Mesenchymal stem cell (in vitro differentiated cells and primary cell): ENCODE data around the gene NLRP6.
"Not testable (repeated sequence)": the region's sequence is repeated elsewhere in the genome, so short reads cannot be mapped to it uniquely, and the experiment has no call there.

ENCODE experiments used
- DNase-seq: peaks from one replicate; pipeline ENCODE4 v3.0.0-alpha.2; 2013
- H2AFZ ChIP-seq: one replicate; pipeline ENCODE4 v1.6.1; 2013; ENCODE audit warnings: low read depth, mild to moderate bottlenecking, control low read depth, inconsistent platforms, low read length, moderate library complexity
- H2AK5ac ChIP-seq: 2 replicates; pipeline ENCODE4 v1.6.1; 2013; ENCODE audit warnings: low read length, moderate library complexity, mild to moderate bottlenecking, inconsistent platforms; ENCODE audit not compliant: severe bottlenecking
- H2BK120ac ChIP-seq: one replicate; pipeline ENCODE4 v1.6.1; 2013; ENCODE audit warnings: low read depth, mild to moderate bottlenecking, inconsistent platforms, low read length, moderate library complexity
- H2BK12ac ChIP-seq, 2 experiments: one replicate each; pipeline ENCODE4 v1.6.1; 2013; ENCODE audit warnings: inconsistent platforms in 2 of 2, low read length in 2 of 2, mild to moderate bottlenecking in 2 of 2, moderate library complexity in 2 of 2, control low read depth in 1 of 2
- H2BK15ac ChIP-seq: one replicate; pipeline ENCODE4 v1.6.1; 2013; ENCODE audit warnings: mild to moderate bottlenecking, low read depth, inconsistent platforms; ENCODE audit not compliant: poor library complexity, severe bottlenecking
- H2BK5ac ChIP-seq: 2 replicates; pipeline ENCODE4 v1.6.1; 2013; ENCODE audit warnings: low read depth, mild to moderate bottlenecking, low read length, control low read depth, inconsistent platforms; ENCODE audit not compliant: poor library complexity, severe bottlenecking
- H3K14ac ChIP-seq, 2 experiments: one replicate each; pipeline ENCODE4 v1.6.1; 2013; ENCODE audit warnings: inconsistent platforms in 2 of 2, low read length in 2 of 2, control low read depth in 1 of 2, mild to moderate bottlenecking in 1 of 2, moderate library complexity in 1 of 2
- H3K18ac ChIP-seq, 2 experiments: one replicate each; pipeline ENCODE4 v1.6.1; 2013; ENCODE audit warnings: inconsistent platforms in 2 of 2, low read length in 2 of 2, control low read depth in 1 of 2, low read depth in 1 of 2, mild to moderate bottlenecking in 1 of 2
- H3K23ac ChIP-seq, 2 experiments: one replicate each; pipeline ENCODE4 v1.6.1; 2013; ENCODE audit warnings: inconsistent platforms in 2 of 2, low read length in 2 of 2, mild to moderate bottlenecking in 2 of 2, moderate library complexity in 2 of 2, control low read depth in 1 of 2
- H3K27ac ChIP-seq: 2 replicates; pipeline ENCODE4 v1.5.1; 2013; ENCODE audit warnings: mild to moderate bottlenecking, moderate library complexity, low read length, control low read depth, inconsistent platforms; ENCODE audit not compliant: poor library complexity, severe bottlenecking
- H3K27me3 ChIP-seq, 2 experiments: 2 replicates each; pipeline versions ENCODE4 v1.6.1 to v1.7.0; 2013; ENCODE audit warnings: low read length in 2 of 2, mild to moderate bottlenecking in 2 of 2, moderate library complexity in 2 of 2, control low read depth in 1 of 2, inconsistent platforms in 1 of 2; ENCODE audit not compliant: control insufficient read depth in 1 of 2, insufficient read depth in 1 of 2
- H3K36me3 ChIP-seq, 2 experiments: 2 replicates each; pipeline versions ENCODE4 v1.6.1 to v1.7.0; 2013; ENCODE audit warnings: low read length in 2 of 2, control low read depth in 1 of 2, inconsistent platforms in 1 of 2, low read depth in 1 of 2, mild to moderate bottlenecking in 1 of 2; ENCODE audit not compliant: insufficient read depth in 2 of 2, control insufficient read depth in 1 of 2
- H3K4ac ChIP-seq, 2 experiments: one replicate each; pipeline ENCODE4 v1.6.1; 2013; ENCODE audit warnings: inconsistent platforms in 2 of 2, low read length in 2 of 2, mild to moderate bottlenecking in 2 of 2, moderate library complexity in 2 of 2, control low read depth in 1 of 2, low read depth in 1 of 2
- H3K4me1 ChIP-seq: 2 replicates; pipeline ENCODE4 v1.6.1; 2013; ENCODE audit warnings: low read depth, low read length, control low read depth; ENCODE audit not compliant: control insufficient read depth, insufficient read depth
- H3K4me2 ChIP-seq: 2 replicates; pipeline ENCODE4 v1.6.1; 2013; ENCODE audit warnings: low read length, mild to moderate bottlenecking, inconsistent platforms; ENCODE audit not compliant: poor library complexity, severe bottlenecking
- H3K4me3 ChIP-seq, 2 experiments: 2 replicates each; pipeline versions ENCODE4 v1.5.1 to v1.7.0; 2013; ENCODE audit warnings: low read length in 2 of 2, mild to moderate bottlenecking in 2 of 2, control low read depth in 1 of 2, low read depth in 1 of 2; ENCODE audit not compliant: insufficient read depth in 1 of 2
- H3K79me1 ChIP-seq: replicated peaks from 2 replicates; pipeline ENCODE4 v1.6.1; 2013; ENCODE audit warnings: mild to moderate bottlenecking, control low read depth, low read length, inconsistent platforms; ENCODE audit not compliant: poor library complexity, severe bottlenecking
- H3K9ac ChIP-seq: 2 replicates; pipeline ENCODE4 v1.7.0; 2013; ENCODE audit warnings: mild to moderate bottlenecking, low read length, moderate library complexity
- H3K9me3 ChIP-seq: 2 replicates; pipeline ENCODE4 v1.7.0; 2013; ENCODE audit warnings: mild to moderate bottlenecking, low read length; ENCODE audit not compliant: control insufficient read depth
- H4K8ac ChIP-seq: one replicate; pipeline ENCODE4 v1.6.1; 2013; ENCODE audit warnings: inconsistent platforms, mild to moderate bottlenecking, low read length, moderate library complexity
- H4K91ac ChIP-seq: one replicate; pipeline ENCODE4 v1.6.1; 2013; ENCODE audit warnings: mild to moderate bottlenecking, low read length, inconsistent platforms
- WGBS: methylation state at CpG from one replicate; pipeline ENCODE4 v1.1.7; 2013; ENCODE audit warnings: mixed read lengths; 5-methylcytosine and 5-hydroxymethylcytosine counted together

NLRP6 gene

DNA sequence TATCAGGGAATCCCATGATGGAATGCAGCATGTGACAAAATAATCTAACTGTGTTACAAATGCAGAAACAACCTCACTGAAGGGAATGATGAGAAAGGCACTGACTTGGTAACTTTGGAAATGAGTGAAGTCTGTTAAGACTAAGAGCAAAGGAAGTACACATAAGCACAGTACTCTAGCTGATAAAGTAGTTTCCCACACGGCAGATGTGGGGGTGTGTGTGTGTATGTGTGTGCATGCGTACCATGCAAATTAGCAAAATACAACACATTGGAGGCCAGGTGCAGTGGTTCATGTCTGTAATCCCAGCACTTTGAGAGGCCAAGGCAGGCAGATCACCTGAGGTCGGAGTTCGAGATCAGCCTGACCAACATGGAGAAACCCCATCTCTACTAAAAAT lies 16.6 kb upstream of the NLRP6 start:
- no peak overlapping the region for H3K9ac ChIP-seq
- peaks cover 0 to 34% of the 10 kb centered on the region in 2 experiments for H3K27me3 ChIP-seq
- no peak for DNase-seq
- H3K14ac ChIP-seq = no peak overlapping the region
- no peak overlapping the region for H3K18ac ChIP-seq
- no peaks in the 10 kb centered on the region for H3K4me1 ChIP-seq
- H4K8ac ChIP-seq = no peak overlapping the region
- H3K9me3 ChIP-seq = no peaks in the 10 kb centered on the region
- H3K79me1 ChIP-seq = no peaks in the 10 kb centered on the region
- no peak overlapping the region for H2BK120ac ChIP-seq
- no peak overlapping the region for H2AK5ac ChIP-seq
- H2AFZ ChIP-seq = no peak overlapping the region
- no peak overlapping the region for H4K91ac ChIP-seq
- H3K4me2 ChIP-seq = no peak overlapping the region
- H3K27ac ChIP-seq = no peak overlapping the region
- H3K36me3 ChIP-seq = no peaks in the 10 kb centered on the region
- no peak overlapping the region for H3K4ac ChIP-seq
- H2BK5ac ChIP-seq = no peak overlapping the region
- 94% methylated on average over 4 of the region's 4 CpGs for WGBS
- no peak overlapping the region for H3K23ac ChIP-seq
- no peak overlapping the region for H2BK15ac ChIP-seq
- H3K4me3 ChIP-seq = no peak overlapping the region
- H2BK12ac ChIP-seq = no peak overlapping the region

DNA sequence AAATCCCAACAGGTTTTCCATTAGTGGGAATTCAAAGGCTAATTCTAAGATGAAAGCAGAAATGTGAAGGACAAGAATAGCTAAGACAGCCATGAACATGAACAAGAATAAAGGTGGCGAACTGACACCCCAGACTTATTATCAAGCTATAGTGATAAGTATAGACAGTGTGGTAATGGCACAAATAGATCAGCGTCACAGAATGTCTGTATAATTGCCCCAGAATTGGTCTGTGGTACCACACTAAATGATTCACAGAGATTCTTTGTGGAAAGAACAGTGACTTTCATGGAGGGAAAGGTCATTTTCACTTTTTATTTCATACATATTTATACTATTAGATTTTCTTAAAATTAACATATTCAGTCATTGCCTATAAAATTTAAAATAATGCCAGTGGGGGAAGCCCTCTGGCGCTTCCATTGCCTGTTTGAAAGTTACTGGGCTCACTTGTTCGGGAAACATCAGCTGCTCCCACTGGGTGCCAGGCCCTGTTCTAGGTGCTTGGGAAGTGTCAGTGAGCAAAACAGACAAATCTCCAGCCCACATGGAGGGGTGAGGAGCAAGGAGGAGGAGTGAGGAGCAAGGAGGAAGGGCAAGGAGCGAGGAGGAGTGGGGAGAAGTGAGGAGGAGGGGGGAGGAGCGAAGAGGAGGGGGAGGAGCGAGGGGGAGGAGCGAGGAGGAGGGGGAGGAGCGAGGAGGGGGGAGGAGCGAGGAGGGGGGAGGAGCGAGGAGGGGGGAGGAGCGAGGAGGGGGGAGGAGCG lies 11.3 kb upstream of the NLRP6 start:
- H3K4ac ChIP-seq = no peak overlapping the region
- no peaks in the 10 kb centered on the region for H3K9me3 ChIP-seq
- no peak overlapping the region for H4K91ac ChIP-seq
- H3K14ac ChIP-seq = no peak overlapping the region
- no peak overlapping the region for H3K27ac ChIP-seq
- H2AFZ ChIP-seq = no peak overlapping the region
- H2BK15ac ChIP-seq = no peak overlapping the region
- peaks cover 5% of the 10 kb centered on the region for H3K4me1 ChIP-seq
- H3K4me3 ChIP-seq = no peak overlapping the region
- peaks cover 3 to 21% of the 10 kb centered on the region in 2 experiments for H3K27me3 ChIP-seq
- 98% methylated on average over 4 of the region's 13 CpGs for WGBS
- no peak overlapping the region for H3K9ac ChIP-seq
- no peak for DNase-seq
- H4K8ac ChIP-seq = no peak overlapping the region
- no peak overlapping the region for H2BK5ac ChIP-seq
- H3K18ac ChIP-seq = no peak overlapping the region
- no peaks in the 10 kb centered on the region for H3K36me3 ChIP-seq
- no peak overlapping the region for H2AK5ac ChIP-seq
- H3K79me1 ChIP-seq = no peaks in the 10 kb centered on the region
- H3K23ac ChIP-seq = no peak overlapping the region
- no peak overlapping the region for H2BK120ac ChIP-seq
- H3K4me2 ChIP-seq = no peak overlapping the region
- H2BK12ac ChIP-seq = no peak overlapping the region

DNA sequence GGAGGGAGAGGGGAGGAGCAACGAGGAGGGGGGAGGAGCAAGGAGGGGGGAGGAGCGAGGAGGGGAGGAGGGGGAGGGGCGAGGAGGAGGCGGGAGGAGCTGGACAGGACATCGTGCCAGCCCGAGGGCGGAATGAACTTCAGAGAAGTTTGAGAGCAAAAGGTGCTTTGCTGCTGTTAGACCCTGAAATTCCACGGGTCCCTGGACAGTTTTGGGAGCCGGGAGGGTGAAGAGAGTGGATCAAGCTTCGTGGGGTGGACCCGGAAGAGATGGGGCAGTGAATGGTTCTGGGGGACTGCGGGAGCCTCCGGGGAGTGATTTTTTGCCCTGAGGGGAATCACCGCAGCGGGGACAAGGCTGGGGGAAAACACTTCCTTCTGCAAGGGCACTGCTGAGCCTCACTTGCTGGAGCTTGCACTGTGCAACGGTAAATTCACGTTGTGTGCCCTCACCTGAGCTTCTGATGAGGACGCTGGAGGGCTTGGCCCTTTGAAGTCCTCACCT lies 10.7 kb upstream of the NLRP6 start:
- no peak overlapping the region for H3K23ac ChIP-seq
- H3K4ac ChIP-seq = no peak overlapping the region
- H4K8ac ChIP-seq = no peak overlapping the region
- no peak overlapping the region for H2AK5ac ChIP-seq
- no peak overlapping the region for H4K91ac ChIP-seq
- no peak overlapping the region for H2AFZ ChIP-seq
- H2BK15ac ChIP-seq = no peak overlapping the region
- H3K4me1 ChIP-seq = peaks cover 6% of the 10 kb centered on the region
- DNase-seq = no peak
- no peaks in the 10 kb centered on the region for H3K79me1 ChIP-seq
- 75% methylated on average over 17 of the region's 18 CpGs for WGBS
- H3K36me3 ChIP-seq = no peaks in the 10 kb centered on the region
- no peak overlapping the region for H2BK12ac ChIP-seq
- no peak overlapping the region for H3K18ac ChIP-seq
- H3K27me3 ChIP-seq = peaks cover 3 to 28% of the 10 kb centered on the region in 2 experiments
- no peak overlapping the region for H2BK5ac ChIP-seq
- no peak overlapping the region for H3K27ac ChIP-seq
- H3K9me3 ChIP-seq = no peaks in the 10 kb centered on the region
- no peak overlapping the region for H3K14ac ChIP-seq
- no peak overlapping the region for H3K4me3 ChIP-seq
- H3K4me2 ChIP-seq = no peak overlapping the region
- H2BK120ac ChIP-seq = no peak overlapping the region
- no peak overlapping the region for H3K9ac ChIP-seq

DNA sequence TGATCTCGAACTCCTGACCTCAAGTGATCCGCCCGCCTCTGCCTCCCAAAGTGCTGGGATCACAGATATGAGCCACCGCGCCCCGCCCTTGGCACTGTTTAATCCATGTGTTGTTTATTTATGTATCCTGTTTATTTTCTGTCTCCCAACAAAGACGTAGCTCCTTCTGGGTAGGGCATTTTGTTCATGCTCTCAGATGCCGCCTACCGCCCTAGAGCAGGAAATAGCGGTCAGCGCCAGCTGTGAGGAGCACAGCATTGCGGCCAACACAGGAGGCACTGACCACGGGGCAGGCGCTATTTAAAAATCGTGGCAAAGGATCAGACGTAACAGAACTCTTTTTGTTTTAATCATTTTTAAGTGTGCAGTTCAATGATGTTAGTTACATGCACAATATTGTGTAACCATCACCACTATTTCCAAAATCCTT lies 9.5 kb upstream of the NLRP6 start:
- not testable (repeated sequence) for H3K14ac ChIP-seq, H3K18ac ChIP-seq, H2BK120ac ChIP-seq, H4K8ac ChIP-seq, H3K23ac ChIP-seq, H3K79me1 ChIP-seq, H3K4me1 ChIP-seq, H4K91ac ChIP-seq, H3K9me3 ChIP-seq, DNase-seq, H2BK12ac ChIP-seq, H3K36me3 ChIP-seq, H2AFZ ChIP-seq, H3K4ac ChIP-seq, H3K4me2 ChIP-seq, H2BK15ac ChIP-seq, H2BK5ac ChIP-seq, H3K27ac ChIP-seq, H2AK5ac ChIP-seq
- Histone ChIP-seq H3K27me3 (peaks cover 7 to 36% of the 10 kb centered on the region in 2 experiments), H3K9ac (peak overlapping the region; percentile 75), H3K4me3 (peak overlapping the region in 1 of 2 experiments; percentile 70)
- WGBS = 85% methylated on average over 14 of the region's 16 CpGs
